GM18861 (cell line): Measurements from ENCODE around the gene CAMK4.
"Not testable (repeated sequence)": the region's sequence is repeated elsewhere in the genome, so short reads cannot be mapped to it uniquely, and the experiment has no call there.

Source experiments
- ATAC-seq: cut with Tn5 transposase; IDR thresholded peaks from one replicate; pipeline ENCODE4 v1.9.1; 2021; ENCODE audit not compliant: unreplicated experiment

CAMK4 gene

GRCh38 chr5:111374380-111374779 lies 150.2 kb downstream of the CAMK4 start:
- no peak for ATAC-seq

- no peak for ATAC-seq
Observed at GRCh38 chr5:111375645-111376044, 151.5 kb downstream of the CAMK4 start.

- no peak for ATAC-seq
Observed at GRCh38 chr5:111377306-111377705, 153.1 kb downstream of the CAMK4 start.

GRCh38 chr5:111379391-111379816 lies 155.2 kb downstream of the CAMK4 start:
- no peak for ATAC-seq

- ATAC-seq = no peak
Observed at GRCh38 chr5:111383288-111383970, 159.2 kb downstream of the CAMK4 start.

- ATAC-seq = no peak
Observed at GRCh38 chr5:111384220-111384619, 160.0 kb downstream of the CAMK4 start.

- no peak for ATAC-seq
Observed at GRCh38 chr5:111385051-111385450, 160.9 kb downstream of the CAMK4 start.

GRCh38 chr5:111385970-111386831 lies 162.0 kb downstream of the CAMK4 start:
- no peak for ATAC-seq

GRCh38 chr5:111386832-111387162 lies 162.6 kb downstream of the CAMK4 start:
- ATAC-seq = no peak

- ATAC-seq = no peak
Observed at GRCh38 chr5:111387361-111387760, 163.2 kb downstream of the CAMK4 start.

- ATAC-seq = no peak
Observed at GRCh38 chr5:111389390-111390082, 165.4 kb downstream of the CAMK4 start.

GRCh38 chr5:111392181-111392580 lies 168.0 kb downstream of the CAMK4 start:
- ATAC-seq = no peak

GRCh38 chr5:111394586-111394985 lies 170.4 kb downstream of the CAMK4 start:
- ATAC-seq = no peak

- ATAC-seq = no peak
Observed at GRCh38 chr5:111398013-111398412, 173.8 kb downstream of the CAMK4 start.

- ATAC-seq = no peak
Observed at GRCh38 chr5:111399113-111399512, 174.9 kb downstream of the CAMK4 start.

- ATAC-seq = no peak
Observed at GRCh38 chr5:111401906-111402305, 177.7 kb downstream of the CAMK4 start.

- no peak for ATAC-seq
Observed at GRCh38 chr5:111404270-111404769, 180.1 kb downstream of the CAMK4 start.

- ATAC-seq = no peak
Observed at GRCh38 chr5:111407562-111407961, 183.4 kb downstream of the CAMK4 start.

GRCh38 chr5:111408817-111409216 lies 184.6 kb downstream of the CAMK4 start:
- ATAC-seq = no peak

GRCh38 chr5:111409266-111409665 lies 185.1 kb downstream of the CAMK4 start:
- ATAC-seq = not testable (repeated sequence)

- not testable (repeated sequence) for ATAC-seq
Observed at GRCh38 chr5:111410067-111410466, 185.9 kb downstream of the CAMK4 start.

- no peak for ATAC-seq
Observed at GRCh38 chr5:111411301-111411700, 187.1 kb downstream of the CAMK4 start.
